Measurements from ENCODE around the gene GATAD2B.
A peak's percentile ranks its signal among the peaks of the same experiment; 100 is the strongest.
"Not testable (repeated sequence)": the region's sequence is repeated elsewhere in the genome, so short reads cannot be mapped to it uniquely, and the experiment has no call there.

The GATAD2B gene

DNA sequence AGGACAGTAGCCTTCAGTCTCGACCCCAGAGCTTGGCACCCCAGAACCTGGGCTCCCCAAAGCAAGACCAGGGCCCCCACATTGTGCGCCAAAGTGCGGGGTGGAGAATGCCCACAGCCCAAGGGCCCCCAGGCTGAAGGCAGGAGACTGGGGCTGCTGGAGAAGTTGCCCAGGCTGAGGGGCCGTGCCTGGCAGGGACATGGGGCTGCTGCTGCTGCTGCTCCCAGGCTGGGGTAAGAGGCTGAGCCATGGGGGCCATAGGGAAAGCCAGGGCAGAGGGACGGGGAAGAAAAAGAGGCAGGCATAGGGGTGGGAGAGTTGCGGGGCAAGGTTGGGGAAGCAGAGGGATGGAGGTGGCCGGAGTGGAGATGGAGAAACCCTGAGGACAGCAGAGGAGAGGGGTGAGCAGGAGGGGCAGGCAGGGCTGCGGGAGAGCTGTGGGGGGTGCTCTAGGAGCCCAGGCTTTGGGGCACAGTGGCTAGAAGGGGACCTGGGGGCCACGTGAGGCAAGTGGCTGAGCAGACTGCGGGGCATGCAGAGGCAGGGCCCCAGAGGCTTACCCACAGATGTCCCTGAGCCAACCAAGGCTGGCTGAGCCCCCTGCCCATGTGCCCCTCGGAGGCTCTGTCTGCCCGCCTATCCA lies 128.7 kb downstream of the GATAD2B start:
- DNase-seq, result no peak

DNA sequence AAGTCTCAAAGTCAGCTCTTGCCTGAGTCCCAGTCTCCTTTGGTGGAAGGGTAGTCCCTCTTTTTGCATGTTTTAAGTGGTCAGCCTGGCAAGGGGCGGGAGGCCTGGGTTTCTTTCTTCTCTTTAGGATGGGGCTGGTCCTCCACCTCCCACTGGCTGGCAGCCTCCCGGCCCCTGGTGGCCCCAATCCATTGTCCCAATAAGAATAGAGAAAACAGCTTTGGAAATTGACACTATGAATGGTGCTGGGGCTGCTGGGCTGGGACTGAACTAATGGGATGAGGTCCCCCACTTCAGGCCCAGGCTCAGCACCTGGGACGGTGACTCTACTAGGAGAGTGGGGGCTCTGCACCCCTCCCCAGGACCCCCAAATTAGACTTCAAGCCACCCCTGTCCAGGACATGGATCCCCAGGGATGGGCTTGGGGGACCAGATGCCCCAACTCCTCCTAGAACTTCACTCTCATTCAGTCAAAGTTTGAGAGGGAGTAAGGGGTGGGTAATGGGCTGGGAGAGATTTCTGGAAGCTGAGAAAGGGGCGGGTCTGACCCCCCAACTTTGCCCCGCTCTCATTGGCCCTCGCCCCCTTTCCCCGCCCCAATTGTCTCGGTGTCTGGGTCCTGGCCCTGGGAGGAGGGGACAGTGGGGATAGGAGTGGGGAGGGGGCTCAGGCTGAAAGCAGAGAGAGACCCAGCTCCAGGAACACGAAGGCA lies 129.4 kb downstream of the GATAD2B start:
- DNase-seq, result no peak

DNA sequence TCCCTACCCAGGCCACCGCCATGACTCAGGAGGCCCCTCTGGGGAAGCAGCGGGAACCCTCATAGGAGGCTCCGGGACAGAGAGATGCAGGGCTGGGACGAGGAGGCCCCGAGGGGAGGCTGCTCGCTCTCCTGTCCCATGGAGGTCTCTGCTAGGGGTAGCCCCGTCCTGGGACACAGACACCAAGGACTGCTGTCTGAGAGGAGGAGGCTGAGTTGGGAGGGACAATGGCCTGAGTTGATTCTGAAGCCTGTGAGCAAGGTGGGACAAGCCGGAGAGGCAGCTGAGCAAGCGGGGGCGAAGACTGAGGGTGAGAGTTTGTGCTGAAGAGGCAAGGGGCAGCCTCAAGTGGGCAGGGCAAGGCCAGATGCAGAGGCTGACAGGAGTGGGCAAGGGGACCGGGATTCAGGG lies 130.1 kb downstream of the GATAD2B start:
- no peak for DNase-seq

DNA sequence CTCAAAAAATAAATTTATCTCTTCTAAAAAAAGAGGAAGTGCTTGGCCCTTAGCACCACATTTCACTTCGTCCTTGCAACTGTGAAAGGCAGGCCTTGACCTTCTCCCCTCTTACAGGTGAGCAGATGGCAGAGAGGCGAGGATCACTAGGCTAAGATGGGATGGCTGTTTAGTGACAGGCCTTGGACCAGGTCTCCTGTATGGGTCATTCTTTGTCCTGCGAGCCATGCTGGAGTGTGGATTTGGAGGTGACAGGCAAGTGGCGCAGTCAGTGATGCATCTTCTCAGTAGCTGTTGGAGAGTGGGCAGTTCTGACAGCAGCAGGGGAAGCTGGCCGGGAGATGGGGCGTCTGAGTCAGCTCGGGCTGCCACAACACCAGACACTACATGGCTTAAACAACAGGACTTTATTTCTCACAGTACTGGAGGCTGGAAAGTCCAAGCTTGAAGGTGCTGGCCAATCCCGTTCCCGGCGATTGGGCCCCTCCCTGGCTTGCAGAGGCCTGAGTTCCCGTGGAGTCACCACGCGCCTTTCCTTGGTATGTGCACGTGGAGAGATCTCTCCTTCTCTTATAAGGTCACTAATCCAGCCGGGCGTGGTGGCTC lies 131.0 kb downstream of the GATAD2B start:
- no peak for DNase-seq

DNA sequence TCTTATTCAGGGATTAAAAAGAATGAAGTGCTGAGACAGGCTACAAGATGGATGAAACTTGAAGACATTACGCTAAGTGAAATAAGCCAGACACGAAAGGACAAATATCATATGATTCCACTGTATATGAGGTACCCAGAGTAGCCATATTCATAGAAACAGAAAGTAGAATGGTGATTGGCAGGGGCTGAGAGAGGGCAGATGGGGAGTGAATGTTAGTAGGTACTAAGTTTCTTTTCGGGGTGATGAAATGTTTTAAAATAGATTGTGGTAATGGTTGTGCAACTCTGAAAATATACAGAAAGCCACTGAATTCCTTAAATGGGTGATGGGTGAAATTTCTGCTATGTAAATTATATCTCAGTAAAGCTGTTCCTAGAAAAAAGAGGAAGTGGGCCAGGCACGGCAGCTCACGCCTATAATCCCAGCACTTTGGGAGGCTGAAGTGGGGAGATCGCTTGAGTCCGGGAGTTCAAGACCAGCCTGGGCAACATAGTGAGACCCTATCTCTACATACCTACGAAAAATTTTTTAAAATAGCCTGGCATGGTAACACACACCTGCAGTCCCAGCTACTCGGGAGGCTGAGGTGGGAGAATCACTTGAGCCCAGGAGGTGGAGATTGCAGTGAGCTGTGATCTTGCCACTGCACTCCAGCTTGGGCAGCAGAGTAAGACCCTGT lies 131.7 kb downstream of the GATAD2B start:
- no peak for DNase-seq

GRCh38 chr1:153790313-153790965 lies 132.3 kb downstream of the GATAD2B start:
- DNase-seq, result no peak

DNA sequence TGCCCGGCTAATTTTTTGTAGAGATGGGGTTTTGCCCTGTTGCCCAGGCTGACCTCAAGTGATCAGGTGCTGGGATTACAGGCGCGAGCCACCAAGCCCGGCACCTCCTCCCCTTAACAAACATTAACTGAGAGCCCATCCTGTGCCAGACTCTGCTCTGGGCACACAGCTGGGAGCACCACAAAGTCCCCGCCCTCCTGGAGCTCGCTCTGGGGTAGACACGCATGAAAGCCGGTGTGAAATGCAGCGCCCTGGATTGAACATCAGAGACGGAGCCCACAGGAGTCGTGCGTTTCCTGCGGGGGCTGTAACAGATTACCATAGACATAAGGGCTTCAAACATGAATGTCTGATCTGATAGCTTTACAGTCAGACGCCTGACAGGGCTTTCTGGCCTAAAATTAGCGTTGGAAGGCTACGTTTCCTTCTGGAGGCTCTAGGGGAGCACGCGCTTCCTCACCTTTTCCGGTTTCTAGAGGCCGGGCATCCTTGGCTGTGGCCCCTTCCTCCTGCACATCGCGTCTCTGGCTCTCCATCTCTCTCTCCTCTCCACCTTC lies 133.2 kb downstream of the GATAD2B start:
- DNase-seq, result no peak

GRCh38 chr1:153786038-153786790 lies 136.6 kb downstream of the GATAD2B start:
- no peak for DNase-seq

GRCh38 chr1:153783233-153784190 lies 139.3 kb downstream of the GATAD2B start:
- DNase-seq, result peak; percentile 89

- not testable (repeated sequence) for DNase-seq
Observed at GRCh38 chr1:153782648-153783047, 140.1 kb downstream of the GATAD2B start.

- no peak for DNase-seq
Observed at GRCh38 chr1:153780551-153780950, 142.2 kb downstream of the GATAD2B start.

DNA sequence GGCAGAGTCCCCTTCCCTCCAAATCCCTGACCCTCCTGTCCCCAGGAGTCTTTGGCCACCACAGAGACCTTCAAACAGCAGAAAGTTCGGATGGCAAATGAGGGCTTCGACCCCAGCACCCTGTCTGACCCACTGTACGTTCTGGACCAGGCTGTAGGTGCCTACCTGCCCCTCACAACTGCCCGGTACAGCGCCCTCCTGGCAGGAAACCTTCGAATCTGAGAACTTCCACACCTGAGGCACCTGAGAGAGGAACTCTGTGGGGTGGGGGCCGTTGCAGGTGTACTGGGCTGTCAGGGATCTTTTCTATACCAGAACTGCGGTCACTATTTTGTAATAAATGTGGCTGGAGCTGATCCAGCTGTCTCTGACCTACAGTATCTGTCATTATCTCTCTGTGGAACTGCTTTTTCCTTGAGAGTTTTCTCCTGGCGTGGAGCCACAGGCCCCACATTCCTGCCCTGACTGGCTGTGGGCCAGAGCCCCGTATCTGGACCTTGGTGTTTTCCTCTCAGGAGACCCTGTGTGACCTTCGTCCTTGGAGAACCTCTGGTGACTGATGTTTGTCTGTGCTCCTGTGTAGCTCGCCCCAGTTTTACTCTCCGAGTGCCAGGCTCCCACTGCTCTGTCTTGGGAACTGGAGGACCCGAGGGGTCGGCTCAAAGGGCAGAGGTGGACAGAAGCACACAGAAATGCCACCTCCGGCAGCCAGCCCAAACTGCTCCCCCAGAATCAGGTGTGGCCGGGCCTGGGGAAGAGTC lies 142.8 kb downstream of the GATAD2B start:
- DNase-seq, result no peak

- DNase-seq, result no peak
Observed at GRCh38 chr1:153778824-153779519, 143.8 kb downstream of the GATAD2B start.

- DNase-seq, result no peak
Observed at GRCh38 chr1:153778051-153778823, 144.5 kb downstream of the GATAD2B start.

DNA sequence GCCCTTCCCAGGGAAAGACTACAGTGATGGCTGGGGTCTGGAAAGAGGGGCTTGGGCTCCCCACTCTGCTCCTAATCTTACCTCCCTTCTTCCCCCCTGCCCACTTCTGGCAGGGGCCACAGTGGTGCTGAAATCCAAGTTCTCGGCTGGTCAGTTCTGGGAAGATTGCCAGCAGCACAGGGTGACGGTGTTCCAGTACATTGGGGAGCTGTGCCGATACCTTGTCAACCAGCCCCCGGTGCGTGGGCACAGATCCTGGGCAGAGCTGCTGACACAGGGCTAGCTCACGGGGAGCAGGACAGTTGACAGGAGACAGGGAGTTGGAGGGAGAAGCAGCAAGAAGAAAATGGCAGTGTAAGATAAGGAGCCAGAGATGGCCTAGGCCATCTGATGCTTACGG lies 145.1 kb downstream of the GATAD2B start:
- DNase-seq, result no peak

GRCh38 chr1:153776845-153777370 lies 145.9 kb downstream of the GATAD2B start:
- no peak for DNase-seq

- no peak for DNase-seq
Observed at GRCh38 chr1:153776352-153776751, 146.4 kb downstream of the GATAD2B start.
